PC-3 (cell line): ENCODE measurements around the gene KRTAP19-6. TPM values are rescaled to one million over a fixed set of nuclear protein-coding genes. Genes with fewer than 3 reads are reported as not detected.

Experiments
- ATAC-seq: fragments of 200-7000 bp; cut with Tn5 transposase; 2 replicates; pipeline ENCODE4 v1.9.1; 2020; ENCODE audit warnings: mild to moderate bottlenecking, moderate library complexity
- BruUV-seq: library from RNA; stranded (reverse); fragments of 400-500 nt; replicated peaks from 2 replicates; lab custom pipeline; 2021; lab: Mats Ljungman, UMichigan
- CTCF ChIA-PET: fragments of 300-600 bp; sonication (Branson Sonifier 250); formaldehyde crosslinking; loops from one replicate; lab custom pipeline; 2022; ENCODE audit warnings: antibody characterized with exemption; lab: Charles Lee
- POLR2A ChIA-PET: fragments of 300-600 bp; sonication (Branson Sonifier 250); formaldehyde crosslinking; loops from one replicate; lab custom pipeline; 2022; ENCODE audit warnings: antibody characterized with exemption; ENCODE audit not compliant: unreplicated experiment; lab: Charles Lee
- DNase-seq: peaks from one replicate; pipeline ENCODE4 v3.0.0-alpha.2; 2015
- H2AFZ ChIP-seq: fragments of 300-600 bp; sonication (generic); 2 replicates; pipeline ENCODE4 v1.6.0; 2016; ENCODE audit warnings: antibody characterized with exemption, low read length
- H3F3A ChIP-seq: fragments of 300-600 bp; sonication (generic); one replicate; pipeline ENCODE4 v1.6.0; 2017; ENCODE audit warnings: antibody characterized with exemption, low read length, control low read depth, mild to moderate bottlenecking; ENCODE audit not compliant: unreplicated experiment
- H3K27ac ChIP-seq: fragments of 300-600 bp; sonication (generic); 2 replicates; pipeline ENCODE4 v1.5.1; 2016; ENCODE audit warnings: mild to moderate bottlenecking, low read length
- H3K27me3 ChIP-seq: fragments of 300-600 bp; sonication (generic); 2 replicates; pipeline ENCODE4 v1.6.1; 2016; ENCODE audit warnings: low read length, mixed read lengths
- H3K36me3 ChIP-seq: fragments of 300-600 bp; sonication (generic); 2 replicates; pipeline ENCODE4 v1.6.1; 2016; ENCODE audit warnings: low read depth, mixed run types, low read length, mixed read lengths
- H3K4me1 ChIP-seq: fragments of 300-600 bp; sonication (generic); 2 replicates; pipeline ENCODE4 v1.5.1; 2016; ENCODE audit warnings: low read length; ENCODE audit not compliant: insufficient read depth
- H3K4me2 ChIP-seq: fragments of 300-600 bp; sonication (generic); 2 replicates; pipeline ENCODE4 v1.6.0; 2016; ENCODE audit warnings: low read length
- H3K4me3 ChIP-seq: fragments of 300-600 bp; sonication (generic); 2 replicates; pipeline ENCODE4 v1.5.1; 2016; ENCODE audit warnings: mild to moderate bottlenecking, low read length, mixed read lengths
- H3K79me2 ChIP-seq: fragments of 300-600 bp; sonication (generic); 2 replicates; pipeline ENCODE4 v1.6.1; 2017; ENCODE audit warnings: low read length, mixed read lengths
- H3K9ac ChIP-seq: fragments of 300-600 bp; sonication (generic); 2 replicates; pipeline ENCODE4 v1.6.0; 2016; ENCODE audit warnings: mild to moderate bottlenecking, low read length
- H3K9me2 ChIP-seq: fragments of 300-600 bp; sonication (generic); replicated peaks from 2 replicates; pipeline ENCODE4 v1.6.1; 2016; ENCODE audit warnings: mixed run types, low read length, mixed read lengths
- H3K9me3 ChIP-seq: fragments of 300-600 bp; sonication (generic); 2 replicates; pipeline ENCODE4 v1.6.1; 2016; ENCODE audit warnings: low read length, mixed read lengths
- H4K20me1 ChIP-seq: fragments of 300-600 bp; sonication (generic); 2 replicates; pipeline ENCODE4 v1.6.1; 2016; ENCODE audit warnings: low read length, mixed read lengths
- CTCF ChIP-seq: fragments of 300-600 bp; sonication (generic); conservative IDR thresholded peaks from 2 replicates; pipeline ENCODE4 v1.5.1; 2017; ENCODE audit warnings: antibody characterized with exemption, low read depth, mild to moderate bottlenecking, low read length
- EZH2 ChIP-seq: fragments of 300-600 bp; sonication (generic); IDR thresholded peaks from one replicate; pipeline ENCODE4 v1.6.1; 2017; ENCODE audit warnings: antibody characterized with exemption, mild to moderate bottlenecking, low read length; ENCODE audit not compliant: unreplicated experiment
- EZH2phosphoT487 ChIP-seq: fragments of 300-600 bp; sonication (generic); IDR thresholded peaks from 2 replicates; pipeline ENCODE4 v1.6.1; 2018; ENCODE audit warnings: mild to moderate bottlenecking, antibody characterized with exemption, low read length, borderline replicate concordance
- intact Hi-C: fragments of 100-400 bp; cut with micrococcal nuclease; formaldehyde crosslinking; loops from 2 replicates; pipeline ENCODE4 v1.9.0; 2023
- total RNA-seq: library from RNA; depleted of rRNA; stranded (reverse); fragments of >200 nt; gene quantifications from 2 replicates; pipeline ENCODE4 v1.2.3, GENCODE V29; 2014

The KRTAP19-6 gene
- total RNA-seq, 1 experiment from 2014 or later: not detected

GRCh38 chr21:30580132-30580531 lies 38.5 kb upstream of the KRTAP19-6 start:
- intact Hi-C loops: loop anchor here (10.0 kb wide), 1 partner anchor 55 kb away; no protein-coding TSS in a partner anchor
- DNase-seq (peak; percentile 49), ATAC-seq (peak; percentile 73)
- no TSS peak for BruUV-seq
- no peak overlapping the region for H3K27ac ChIP-seq
- ChIA-PET CTCF (no interaction called here), POLR2A (no interaction called here)
- no peak overlapping the region for H2AFZ ChIP-seq
- H4K20me1 ChIP-seq: no peaks in the 10 kb centered on the region
- no peaks in the 10 kb centered on the region for H3K79me2 ChIP-seq
- no peak for TF ChIP-seq EZH2phosphoT487
- no peak for TF ChIP-seq CTCF
- no peak for TF ChIP-seq EZH2
- no peaks in the 10 kb centered on the region for H3K27me3 ChIP-seq
- no peaks in the 10 kb centered on the region for H3K4me1 ChIP-seq
- no peak overlapping the region for H3K9ac ChIP-seq
- H3K9me3 ChIP-seq: no peaks in the 10 kb centered on the region
- no peak overlapping the region for H3K4me3 ChIP-seq
- no peak overlapping the region for H3K4me2 ChIP-seq
- H3K36me3 ChIP-seq: no peaks in the 10 kb centered on the region
- H3K9me2 ChIP-seq: no peaks in the 10 kb centered on the region
- no peaks in the 10 kb centered on the region for H3F3A ChIP-seq

GRCh38 chr21:30579346-30579745 lies 37.7 kb upstream of the KRTAP19-6 start:
- Histone ChIP-seq H3K36me3 (no peaks in the 10 kb centered on the region), H3K4me3 (no peak overlapping the region), H3K9ac (no peak overlapping the region), H3K79me2 (no peaks in the 10 kb centered on the region), H4K20me1 (no peaks in the 10 kb centered on the region), H3K27ac (no peak overlapping the region), H3K4me2 (no peak overlapping the region), H2AFZ (no peak overlapping the region), H3K9me3 (no peaks in the 10 kb centered on the region), H3F3A (no peaks in the 10 kb centered on the region), H3K27me3 (no peaks in the 10 kb centered on the region), H3K4me1 (no peaks in the 10 kb centered on the region), H3K9me2 (no peaks in the 10 kb centered on the region)
- ChIA-PET POLR2A (no interaction called here), CTCF (no interaction called here)
- DNase-seq (no peak), ATAC-seq (no peak)
- intact Hi-C loops: no loop called here
- no TSS peak for BruUV-seq
- no peak for TF ChIP-seq EZH2phosphoT487
- no peak for TF ChIP-seq EZH2
- no peak for TF ChIP-seq CTCF

- Histone ChIP-seq H3K9me2 (no peaks in the 10 kb centered on the region), H2AFZ (no peak overlapping the region), H3K27me3 (no peaks in the 10 kb centered on the region), H3K36me3 (no peaks in the 10 kb centered on the region), H3F3A (no peaks in the 10 kb centered on the region), H3K79me2 (no peaks in the 10 kb centered on the region), H3K27ac (no peak overlapping the region), H4K20me1 (no peaks in the 10 kb centered on the region), H3K9me3 (no peaks in the 10 kb centered on the region), H3K4me3 (no peak overlapping the region), H3K4me1 (no peaks in the 10 kb centered on the region), H3K4me2 (no peak overlapping the region), H3K9ac (no peak overlapping the region)
- ChIA-PET POLR2A (no interaction called here), CTCF (no interaction called here)
- ATAC-seq (peak; percentile 58), DNase-seq (peak; percentile 56)
- BruUV-seq: no TSS peak
- TF ChIP-seq EZH2phosphoT487 (no peak), EZH2 (no peak), CTCF (no peak)
- intact Hi-C loops: no loop called here
These were observed 36.1 kb upstream of the KRTAP19-6 start for GRCh38 chr21:30577766-30578165.
